Mucosa of stomach (tissue), 1 donor: ENCODE data around the gene XRRA1.

Source experiments
- H3K27me3 ChIP-seq: one replicate; pipeline ENCODE4 v1.7.0; 2013; ENCODE audit warnings: mild to moderate bottlenecking, low read length; ENCODE audit not compliant: control insufficient read depth, insufficient read depth
- H3K36me3 ChIP-seq: one replicate; pipeline ENCODE4 v1.7.0; 2013; ENCODE audit warnings: low read length; ENCODE audit not compliant: control insufficient read depth, insufficient read depth
- H3K4me1 ChIP-seq: one replicate; pipeline ENCODE4 v1.7.0; 2013; ENCODE audit warnings: mild to moderate bottlenecking, low read length; ENCODE audit not compliant: control insufficient read depth, insufficient read depth
- H3K4me3 ChIP-seq: one replicate; pipeline ENCODE4 v1.7.0; 2013; ENCODE audit warnings: low read length
- H3K9ac ChIP-seq: one replicate; pipeline ENCODE4 v1.7.0; 2013; ENCODE audit warnings: mild to moderate bottlenecking, low read length, moderate library complexity
- H3K9me3 ChIP-seq: one replicate; pipeline ENCODE4 v1.7.0; 2013; ENCODE audit warnings: mild to moderate bottlenecking, low read length, moderate library complexity; ENCODE audit not compliant: control insufficient read depth
- donor health status: Pancreatic carcinoma.

The XRRA1 gene

GRCh38 chr11:74818283-74818946, 130.5 kb downstream of the XRRA1 start:
- Histone ChIP-seq H3K4me3 (no peak overlapping the region), H3K36me3 (peaks cover 4% of the 10 kb centered on the region), H3K4me1 (no peaks in the 10 kb centered on the region), H3K27me3 (no peaks in the 10 kb centered on the region), H3K9me3 (no peaks in the 10 kb centered on the region), H3K9ac (no peak overlapping the region)

GRCh38 chr11:74816664-74817063, 132.2 kb downstream of the XRRA1 start:
- Histone ChIP-seq H3K4me3 (no peak overlapping the region), H3K27me3 (no peaks in the 10 kb centered on the region)

GRCh38 chr11:74815966-74816365, 132.9 kb downstream of the XRRA1 start:
- Histone ChIP-seq H3K9ac (no peak overlapping the region), H3K4me3 (no peak overlapping the region), H3K36me3 (peaks cover 4% of the 10 kb centered on the region), H3K27me3 (no peaks in the 10 kb centered on the region), H3K9me3 (no peaks in the 10 kb centered on the region), H3K4me1 (no peaks in the 10 kb centered on the region)

More at GRCh38 chr11:74816664-74817063, 132.2 kb downstream of the XRRA1 start:
- H3K9ac ChIP-seq = no peak overlapping the region
- no peaks in the 10 kb centered on the region for H3K9me3 ChIP-seq
- peaks cover 4% of the 10 kb centered on the region for H3K36me3 ChIP-seq
- H3K4me1 ChIP-seq = no peaks in the 10 kb centered on the region

GRCh38 chr11:74809801-74810200, 139.1 kb downstream of the XRRA1 start:
- H3K9me3 ChIP-seq = no peaks in the 10 kb centered on the region
- no peaks in the 10 kb centered on the region for H3K36me3 ChIP-seq
- no peaks in the 10 kb centered on the region for H3K4me1 ChIP-seq
- H3K27me3 ChIP-seq = no peaks in the 10 kb centered on the region
- no peak overlapping the region for H3K9ac ChIP-seq
- H3K4me3 ChIP-seq = no peak overlapping the region

- Histone ChIP-seq H3K36me3 (no peaks in the 10 kb centered on the region), H3K9ac (no peak overlapping the region), H3K9me3 (no peaks in the 10 kb centered on the region), H3K4me3 (no peak overlapping the region), H3K27me3 (no peaks in the 10 kb centered on the region), H3K4me1 (no peaks in the 10 kb centered on the region)
Observed at GRCh38 chr11:74806267-74806666, 142.6 kb downstream of the XRRA1 start.

GRCh38 chr11:74791333-74792100, 157.4 kb downstream of the XRRA1 start:
- H3K36me3 ChIP-seq = peaks cover 7% of the 10 kb centered on the region
- H3K27me3 ChIP-seq = no peaks in the 10 kb centered on the region
- H3K4me1 ChIP-seq = no peaks in the 10 kb centered on the region
- no peak overlapping the region for H3K9ac ChIP-seq
- H3K4me3 ChIP-seq = no peak overlapping the region
- no peaks in the 10 kb centered on the region for H3K9me3 ChIP-seq
